Dermis microvascular lymphatic vessel endothelial cell (primary cell): ENCODE measurements around the gene MPL. TPM values are rescaled to one million over a fixed set of nuclear protein-coding genes. Genes with fewer than 3 reads are reported as not detected.

Experiments
- DNase-seq, 2 donors: peaks; one replicate each; pipeline versions ENCODE4 v3.0.0 to v3.0.0-alpha.2; 2010; ENCODE audit warnings: low read depth in 2 of 2
- total RNA-seq: library from RNA; depleted of rRNA; stranded (reverse); fragments of >200 nt; gene quantifications from 2 replicates; pipeline ENCODE4 v1.2.1, GENCODE V29; 2014

MPL gene
- total RNA-seq, 1 donor from 2014 or later, result 0.13 TPM

GRCh38 chr1:43322506-43322905, 15.1 kb upstream of the MPL start:
- no peak for DNase-seq

- DNase-seq, result no peak
These were observed 12.8 kb upstream of the MPL start for GRCh38 chr1:43324810-43325209.

- DNase-seq, result no peak
These were observed 12.2 kb upstream of the MPL start for GRCh38 chr1:43325381-43325780.

DNA sequence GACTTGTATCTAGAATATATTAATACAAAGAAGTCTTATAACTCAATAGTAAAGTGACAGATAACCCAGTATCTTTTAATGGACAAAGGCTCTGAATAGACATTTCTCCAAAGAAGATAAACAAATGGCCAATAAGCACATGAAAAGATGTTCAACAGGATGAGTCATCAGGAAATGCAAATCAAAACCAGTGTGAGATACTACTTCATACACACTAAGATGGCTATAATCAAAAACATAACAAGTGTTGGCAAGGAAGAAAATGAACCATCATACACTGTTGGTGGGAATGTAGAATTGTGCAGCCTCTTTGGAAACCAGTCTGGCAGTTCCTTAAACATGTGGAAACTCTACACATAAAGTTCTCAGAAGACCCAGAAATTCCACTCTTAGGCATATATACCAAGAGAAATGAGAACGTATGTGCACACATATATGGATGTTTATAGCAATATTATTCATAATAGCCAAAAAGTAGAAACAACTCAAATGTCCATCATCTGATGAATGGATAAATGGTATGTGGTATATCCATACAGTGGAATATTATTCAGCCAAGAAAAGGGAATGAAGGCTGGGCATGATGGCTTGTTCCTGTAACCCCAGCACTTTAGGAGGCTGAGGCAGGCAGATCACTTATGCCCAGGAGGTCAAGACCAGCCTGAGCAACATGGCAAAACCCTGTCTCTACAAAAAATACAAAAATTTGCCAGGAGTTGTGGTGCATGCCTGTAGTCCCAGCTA, 9.9 kb upstream of the MPL start:
- DNase-seq, result peak in 1 of 2 donors; percentile 31

DNA sequence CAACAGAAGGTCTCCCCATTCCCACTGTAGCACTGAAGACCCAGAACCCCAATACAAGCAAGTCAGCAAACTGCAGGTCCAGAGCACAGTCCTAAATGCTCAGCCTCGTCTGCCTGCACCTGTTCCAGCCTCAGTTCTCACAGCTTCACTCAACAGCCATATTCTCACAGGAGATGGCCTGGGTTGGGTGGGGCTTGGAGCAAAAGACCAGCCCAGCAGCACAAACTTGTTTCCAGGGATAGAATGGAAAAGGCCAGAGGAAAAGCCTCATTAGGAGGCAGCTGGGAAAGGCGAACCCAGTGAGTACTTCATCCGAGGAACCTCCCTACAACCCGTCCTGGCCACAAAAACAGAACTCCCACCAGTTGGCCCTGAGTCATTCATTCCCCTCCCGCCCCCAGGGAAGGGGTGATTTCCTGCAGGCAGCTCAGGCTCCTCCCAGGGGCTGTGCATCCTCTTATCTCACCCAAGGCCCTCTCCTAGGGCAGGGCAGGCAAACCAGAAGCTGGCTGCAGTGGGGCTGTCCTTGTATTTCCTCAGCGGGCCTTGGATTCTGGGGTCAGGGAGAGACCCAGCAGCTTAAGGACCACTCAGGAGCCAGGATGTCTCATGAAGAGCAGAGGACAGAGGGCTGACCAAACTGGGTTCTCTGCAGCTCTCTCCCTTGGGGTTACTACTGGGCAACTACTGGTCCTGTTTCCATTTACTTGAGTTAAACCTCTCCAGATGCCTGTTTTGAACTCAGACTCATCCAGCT, 7.4 kb upstream of the MPL start:
- peak; percentile 83 to 94 for DNase-seq

DNA sequence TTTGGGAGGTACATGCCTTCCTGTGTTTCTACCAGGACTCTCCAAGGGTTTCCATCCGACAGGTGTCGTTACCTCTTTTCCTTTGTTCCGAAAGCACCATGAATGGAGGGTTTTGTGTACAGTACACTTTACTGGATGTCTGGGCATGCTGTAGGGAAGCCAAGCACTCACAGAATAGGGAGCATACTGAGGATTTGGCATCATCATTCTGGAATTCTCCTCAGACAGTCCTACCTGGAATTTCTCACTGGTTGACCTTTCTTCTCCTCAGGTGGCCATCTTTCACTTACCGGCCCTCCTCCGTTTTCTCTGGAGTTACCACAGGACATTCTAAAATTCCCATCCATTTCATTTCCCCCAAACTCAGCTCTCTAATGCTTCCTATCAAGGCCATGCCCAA, 5.9 kb upstream of the MPL start:
- no peak for DNase-seq

DNA sequence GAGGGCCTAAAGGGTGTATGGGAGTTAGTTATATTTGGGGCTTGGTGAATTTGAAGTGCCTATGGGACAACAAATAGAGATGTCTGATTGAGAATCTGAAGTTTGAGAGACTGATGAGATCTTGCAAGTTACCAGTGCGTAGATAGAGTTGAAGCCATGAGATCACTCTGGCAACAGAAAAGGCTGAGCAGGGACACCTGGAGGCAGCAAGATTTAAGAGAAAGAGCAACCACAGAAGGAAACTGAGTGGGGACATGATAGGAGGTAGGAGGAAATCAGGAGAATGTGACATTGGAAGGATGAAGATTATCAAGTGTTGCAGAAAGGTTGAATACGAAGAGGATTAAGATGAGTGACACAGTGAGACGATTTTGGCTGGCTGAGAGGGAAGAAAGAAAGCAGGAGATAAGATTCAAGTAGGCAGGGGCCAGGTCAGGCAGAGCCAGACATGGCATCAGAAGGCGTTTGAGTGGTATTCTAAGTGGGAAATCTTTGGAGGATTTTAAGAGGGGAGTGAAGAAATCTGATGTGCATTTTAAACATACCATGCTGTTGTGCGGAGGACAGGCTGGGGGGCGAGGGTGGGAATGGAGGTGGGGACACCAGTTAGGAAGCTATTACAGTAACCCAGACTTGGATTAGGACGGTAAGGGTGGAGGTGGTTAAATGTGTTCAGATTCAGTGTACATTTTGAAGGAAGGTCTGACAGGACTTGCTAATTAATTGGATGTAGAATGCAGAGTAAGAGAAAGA, 3.0 kb upstream of the MPL start:
- DNase-seq, result no peak

DNA sequence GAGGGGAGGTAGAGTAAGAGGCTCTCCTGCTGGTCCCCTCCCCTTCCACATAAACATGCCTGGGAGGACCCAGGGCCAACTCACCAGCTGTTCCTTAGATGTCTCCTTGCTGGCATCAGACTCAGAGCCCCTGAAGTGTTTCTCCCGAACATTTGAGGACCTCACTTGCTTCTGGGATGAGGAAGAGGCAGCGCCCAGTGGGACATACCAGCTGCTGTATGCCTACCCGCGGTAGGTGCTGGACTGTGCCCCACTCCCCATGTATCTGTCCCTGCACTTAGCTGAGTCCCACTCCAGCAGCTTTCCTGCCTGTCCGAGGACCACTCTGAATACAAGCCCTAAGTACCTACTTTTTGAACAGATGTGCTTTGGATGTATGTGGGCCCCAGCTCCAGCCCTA, 383 bp downstream of the MPL start:
- DNase-seq, result no peak

DNA sequence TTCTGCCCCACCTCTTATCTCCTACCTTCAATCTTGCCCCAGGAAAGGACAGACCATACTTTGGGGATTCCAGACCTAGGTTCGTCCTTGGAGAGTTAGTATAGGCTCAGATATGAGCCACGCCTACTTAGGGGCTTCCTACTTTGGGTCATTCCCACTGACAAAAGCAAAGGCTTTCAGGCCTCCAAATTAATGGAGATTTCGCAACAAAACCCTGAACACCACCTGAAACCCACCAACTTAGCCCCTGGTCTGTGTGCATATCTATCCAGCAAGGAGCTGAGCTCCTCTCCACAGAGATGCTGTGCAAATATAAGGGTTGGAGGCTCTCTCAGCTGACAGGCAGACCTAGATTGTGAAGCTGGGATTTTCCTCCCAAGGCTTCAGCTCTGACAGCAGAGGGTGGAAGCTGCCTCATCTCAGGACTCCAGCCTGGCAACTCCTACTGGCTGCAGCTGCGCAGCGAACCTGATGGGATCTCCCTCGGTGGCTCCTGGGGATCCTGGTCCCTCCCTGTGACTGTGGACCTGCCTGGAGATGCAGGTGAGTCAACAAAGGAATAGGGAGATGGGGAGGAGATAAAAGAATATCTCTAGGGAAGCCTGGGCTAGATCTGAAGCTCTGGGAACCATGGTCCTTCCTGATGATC, 2.1 kb downstream of the MPL start:
- DNase-seq, result no peak

- no peak for DNase-seq
These were observed 2.9 kb downstream of the MPL start for GRCh38 chr1:43340559-43340958.

- DNase-seq, result peak; percentile 85 to 91
These were observed 6.7 kb downstream of the MPL start for GRCh38 chr1:43344267-43344850.

DNA sequence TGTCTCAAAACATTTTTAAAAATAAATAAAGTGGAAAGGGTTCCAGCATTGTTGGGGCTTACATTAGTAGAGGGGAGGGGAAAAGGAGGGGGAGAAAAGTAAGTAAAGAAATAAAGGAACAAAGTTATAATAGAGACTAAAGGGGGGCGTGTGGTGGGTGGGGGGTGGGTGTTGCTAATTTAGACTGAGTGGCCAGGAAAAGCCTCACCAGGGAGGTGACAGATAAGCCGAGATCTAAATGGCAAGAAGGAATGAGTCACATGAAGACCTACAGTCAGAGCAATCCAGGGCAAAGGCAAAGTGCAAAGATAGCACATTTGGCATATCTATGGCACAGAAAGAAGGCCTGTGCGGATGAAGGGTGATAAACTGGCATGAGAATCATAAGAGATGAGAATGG, 7.5 kb downstream of the MPL start:
- peak in 1 of 2 donors; percentile 60 for DNase-seq

DNA sequence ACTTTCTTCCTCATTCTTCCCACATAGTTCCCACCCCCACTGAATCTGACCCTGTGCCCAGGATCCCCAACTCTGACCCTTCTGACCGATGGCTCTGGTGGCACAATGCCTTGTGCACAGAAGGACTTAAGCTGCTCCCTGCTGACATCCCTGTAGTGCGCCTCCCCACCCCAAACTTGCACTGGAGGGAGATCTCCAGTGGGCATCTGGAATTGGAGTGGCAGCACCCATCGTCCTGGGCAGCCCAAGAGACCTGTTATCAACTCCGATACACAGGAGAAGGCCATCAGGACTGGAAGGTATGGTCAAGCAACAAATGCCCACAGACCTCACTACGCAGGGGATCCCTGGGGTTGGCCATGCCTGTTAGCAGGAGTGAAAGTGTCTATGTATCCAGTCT, 9.0 kb downstream of the MPL start:
- no peak for DNase-seq

- no peak for DNase-seq
These were observed 10.8 kb downstream of the MPL start for GRCh38 chr1:43348343-43348808.

- DNase-seq, result peak in 1 of 2 donors; percentile 73
These were observed 11.4 kb downstream of the MPL start for GRCh38 chr1:43348809-43349593.

DNA sequence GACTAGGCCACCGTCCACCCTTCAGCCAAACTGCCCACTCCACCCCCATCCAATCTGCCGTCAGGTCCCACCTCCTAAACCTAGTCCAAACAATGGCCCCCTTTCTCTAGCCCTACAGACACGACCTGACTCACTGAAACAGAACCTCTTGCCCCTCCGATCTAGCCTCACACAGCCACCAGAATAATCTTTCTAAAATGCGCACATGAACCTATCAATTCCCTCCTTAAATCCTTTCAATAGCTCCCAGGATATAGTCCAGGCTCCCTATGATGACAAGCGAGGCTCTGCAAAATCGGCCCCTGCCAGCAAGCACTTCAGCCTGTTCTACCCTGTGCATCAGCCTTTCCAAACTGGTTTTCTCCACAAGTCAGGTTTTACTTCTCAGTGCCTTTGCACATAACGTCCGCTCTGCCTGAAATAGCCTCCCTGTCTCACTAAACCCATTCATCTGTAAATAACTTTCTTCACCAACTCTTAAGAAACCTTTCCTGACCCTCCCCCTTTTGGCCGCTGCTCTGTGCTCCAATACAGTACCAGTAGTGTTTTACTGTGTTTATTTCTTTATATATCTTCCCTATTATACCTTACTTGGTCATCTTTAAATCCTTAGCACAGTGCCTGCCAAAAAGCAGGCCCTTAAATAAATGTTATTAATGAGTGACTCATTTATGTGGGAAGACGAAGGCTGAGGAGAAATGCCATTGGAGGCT, 12.1 kb downstream of the MPL start:
- no peak for DNase-seq

- no peak for DNase-seq
These were observed 13.4 kb downstream of the MPL start for GRCh38 chr1:43350976-43351375.

- no peak for DNase-seq
These were observed 14.1 kb downstream of the MPL start for GRCh38 chr1:43351421-43352350.

GRCh38 chr1:43352351-43352705, 14.7 kb downstream of the MPL start:
- DNase-seq, result no peak
